Thoracic aorta (tissue), 2 donors: ENCODE results near the gene FOSL2. TPM values are rescaled to one million over a fixed set of nuclear protein-coding genes. Genes with fewer than 3 reads are reported as not detected.

ENCODE experiments used
- ATAC-seq: fragments of 150-250 bp; one replicate; pipeline ENCODE4 v1.8.0; 2017; ENCODE audit warnings: low read depth; ENCODE audit not compliant: insufficient number of reproducible peaks, low FRiP score
- DNase-seq: peaks from one replicate; pipeline ENCODE4 v3.0.0-alpha.2; 2020; ENCODE audit warnings: low spot score
- H3K27ac ChIP-seq, 2 donors: fragments of 200-600 bp; sonication (generic); 1 replicate in 1 of 2; 2 replicates in 1 of 2; pipeline ENCODE4 v1.5.1; 2016; ENCODE audit warnings: mild to moderate bottlenecking in 2 of 2, moderate library complexity in 2 of 2
- H3K27me3 ChIP-seq: fragments of 200-600 bp; sonication (generic); replicated peaks from 2 replicates; pipeline ENCODE4 v1.6.0; 2016; ENCODE audit warnings: mild to moderate bottlenecking; ENCODE audit not compliant: insufficient read depth
- H3K36me3 ChIP-seq: fragments of 200-600 bp; sonication (generic); one replicate; pipeline ENCODE4 v1.5.1; 2016
- H3K4me1 ChIP-seq, 2 donors: fragments of 200-600 bp; sonication (generic); 1 replicate in 1 of 2; 2 replicates in 1 of 2; pipeline versions ENCODE4 v1.5.1 to v1.6.0; 2016; ENCODE audit warnings: low read depth in 2 of 2, mild to moderate bottlenecking in 1 of 2; ENCODE audit not compliant: control insufficient read depth in 1 of 2
- H3K4me3 ChIP-seq: fragments of 200-600 bp; sonication (generic); 2 replicates; pipeline ENCODE4 v1.5.1; 2016; ENCODE audit warnings: mild to moderate bottlenecking
- H3K9me3 ChIP-seq: fragments of 200-600 bp; sonication (generic); 2 replicates; pipeline ENCODE4 v1.5.1; 2016
- CTCF ChIP-seq: fragments of 200-600 bp; sonication (generic); IDR thresholded peaks from one replicate; pipeline ENCODE4 v1.5.1; 2019; ENCODE audit warnings: antibody characterized with exemption
- total RNA-seq, 2 donors: library from RNA; depleted of rRNA; stranded (reverse); fragments of >200 nt; gene quantifications; one replicate each; pipeline versions ENCODE4 v1.1.0 to v1.2.3, GENCODE V29; 2016

The FOSL2 gene
- total RNA-seq, 2 donors from 2014 or later: 188 to 311 TPM

- ATAC-seq: no peak
- Histone ChIP-seq H3K4me3 (no peak overlapping the region), H3K27ac (no peak overlapping the region)
Observed at GRCh38 chr2:28451793-28452533, 59.3 kb downstream of the FOSL2 start.

GRCh38 chr2:28452534-28453081 is 60.0 kb downstream of the FOSL2 start:
- Histone ChIP-seq H3K4me1 (no peaks in the 10 kb centered on the region), H3K9me3 (no peaks in the 10 kb centered on the region), H3K4me3 (no peak overlapping the region), H3K27me3 (no peaks in the 10 kb centered on the region), H3K27ac (no peak overlapping the region), H3K36me3 (no peaks in the 10 kb centered on the region)
- TF ChIP-seq CTCF: peak; percentile 89
- peak; percentile 55 for ATAC-seq
- DNase-seq: no peak

More at GRCh38 chr2:28451793-28452533, 59.3 kb downstream of the FOSL2 start:
- Histone ChIP-seq H3K9me3 (no peaks in the 10 kb centered on the region), H3K36me3 (no peaks in the 10 kb centered on the region), H3K27me3 (no peaks in the 10 kb centered on the region), H3K4me1 (no peaks in the 10 kb centered on the region)
- TF ChIP-seq CTCF: no peak
- DNase-seq: no peak

GRCh38 chr2:28453396-28453795 is 60.7 kb downstream of the FOSL2 start:
- Histone ChIP-seq H3K27ac (no peak overlapping the region), H3K27me3 (no peaks in the 10 kb centered on the region), H3K9me3 (no peaks in the 10 kb centered on the region), H3K36me3 (no peaks in the 10 kb centered on the region), H3K4me3 (no peak overlapping the region), H3K4me1 (no peaks in the 10 kb centered on the region)
- no peak for DNase-seq
- TF ChIP-seq CTCF: no peak
- no peak for ATAC-seq

GRCh38 chr2:28454016-28454930 is 61.6 kb downstream of the FOSL2 start:
- H3K4me3 ChIP-seq: no peak overlapping the region
- no peaks in the 10 kb centered on the region for H3K27me3 ChIP-seq
- H3K9me3 ChIP-seq: no peaks in the 10 kb centered on the region
- ATAC-seq (no peak), DNase-seq (no peak)
- H3K4me1 ChIP-seq: no peaks in the 10 kb centered on the region
- H3K36me3 ChIP-seq: no peaks in the 10 kb centered on the region
- TF ChIP-seq CTCF: no peak
- H3K27ac ChIP-seq: no peak overlapping the region

- H3K27ac ChIP-seq: no peak overlapping the region
- H3K9me3 ChIP-seq: no peaks in the 10 kb centered on the region
- DNase-seq (no peak), ATAC-seq (no peak)
- no peaks in the 10 kb centered on the region for H3K27me3 ChIP-seq
- no peak overlapping the region for H3K4me3 ChIP-seq
- H3K4me1 ChIP-seq: no peaks in the 10 kb centered on the region
- no peaks in the 10 kb centered on the region for H3K36me3 ChIP-seq
- TF ChIP-seq CTCF: no peak
Observed at GRCh38 chr2:28457237-28457636, 64.6 kb downstream of the FOSL2 start.
